ENCODE results near the gene FMNL1. TPM values are rescaled to one million over a fixed set of nuclear protein-coding genes. Genes with fewer than 3 reads are reported as not detected.
"Not testable (repeated sequence)": the region's sequence is repeated elsewhere in the genome, so short reads cannot be mapped to it uniquely, and the experiment has no call there.

FMNL1 gene
- total RNA-seq, 1 donor: 202 TPM

GRCh38 chr17:45238155-45238774 lies 16.6 kb downstream of the FMNL1 start:
- no peak overlapping the region for H3K4me3 ChIP-seq (ENCODE audit: low read length)
- H3K27me3 ChIP-seq (ENCODE audit: insufficient read depth, low read length): no peaks in the 10 kb centered on the region
- H3K4me1 ChIP-seq (ENCODE audit: insufficient read depth, low read length): peaks cover 34% of the 10 kb centered on the region
- H3K9me3 ChIP-seq (ENCODE audit: low read depth, low read length): no peaks in the 10 kb centered on the region

- Histone ChIP-seq H3K27me3 (ENCODE audit: insufficient read depth, low read length) (no peaks in the 10 kb centered on the region), H3K4me1 (ENCODE audit: insufficient read depth, low read length) (peaks cover 23% of the 10 kb centered on the region), H3K9me3 (ENCODE audit: low read depth, low read length) (no peaks in the 10 kb centered on the region), H3K4me3 (ENCODE audit: low read length) (no peak overlapping the region)
Measured at GRCh38 chr17:45240905-45241327, 19.2 kb downstream of the FMNL1 start.

GRCh38 chr17:45241328-45242028 lies 19.8 kb downstream of the FMNL1 start:
- H3K4me3 ChIP-seq (ENCODE audit: low read length): no peak overlapping the region
- H3K4me1 ChIP-seq (ENCODE audit: insufficient read depth, low read length): peaks cover 23% of the 10 kb centered on the region
- H3K9me3 ChIP-seq (ENCODE audit: low read depth, low read length): no peaks in the 10 kb centered on the region
- no peaks in the 10 kb centered on the region for H3K27me3 ChIP-seq (ENCODE audit: insufficient read depth, low read length)

- Histone ChIP-seq H3K4me1 (ENCODE audit: insufficient read depth, low read length) (peaks cover 26% of the 10 kb centered on the region), H3K9me3 (ENCODE audit: low read depth, low read length) (no peaks in the 10 kb centered on the region), H3K27me3 (ENCODE audit: insufficient read depth, low read length) (no peaks in the 10 kb centered on the region), H3K4me3 (ENCODE audit: low read length) (no peak overlapping the region)
Measured at GRCh38 chr17:45242029-45242414, 20.3 kb downstream of the FMNL1 start.

GRCh38 chr17:45243750-45244149 lies 22.1 kb downstream of the FMNL1 start:
- H3K4me1 ChIP-seq (ENCODE audit: insufficient read depth, low read length): peaks cover 40% of the 10 kb centered on the region
- no peak overlapping the region for H3K4me3 ChIP-seq (ENCODE audit: low read length)
- no peaks in the 10 kb centered on the region for H3K9me3 ChIP-seq (ENCODE audit: low read depth, low read length)
- no peaks in the 10 kb centered on the region for H3K27me3 ChIP-seq (ENCODE audit: insufficient read depth, low read length)

GRCh38 chr17:45244725-45245656 lies 23.3 kb downstream of the FMNL1 start:
- Histone ChIP-seq H3K4me1 (ENCODE audit: insufficient read depth, low read length) (peaks cover 45% of the 10 kb centered on the region), H3K4me3 (ENCODE audit: low read length) (no peak overlapping the region)

GRCh38 chr17:45246338-45246737 lies 24.7 kb downstream of the FMNL1 start:
- Histone ChIP-seq H3K4me3 (ENCODE audit: low read length) (no peak overlapping the region), H3K27me3 (ENCODE audit: insufficient read depth, low read length) (no peaks in the 10 kb centered on the region), H3K4me1 (ENCODE audit: insufficient read depth, low read length) (peaks cover 54% of the 10 kb centered on the region), H3K9me3 (ENCODE audit: low read depth, low read length) (no peaks in the 10 kb centered on the region)

More at GRCh38 chr17:45244725-45245656, 23.3 kb downstream of the FMNL1 start:
- no peaks in the 10 kb centered on the region for H3K27me3 ChIP-seq (ENCODE audit: insufficient read depth, low read length)
- no peaks in the 10 kb centered on the region for H3K9me3 ChIP-seq (ENCODE audit: low read depth, low read length)

- H3K4me3 ChIP-seq (ENCODE audit: low read length): peak overlapping the region; percentile 52
- H3K4me1 ChIP-seq (ENCODE audit: insufficient read depth, low read length): peaks cover 54% of the 10 kb centered on the region
- no peaks in the 10 kb centered on the region for H3K27me3 ChIP-seq (ENCODE audit: insufficient read depth, low read length)
- no peaks in the 10 kb centered on the region for H3K9me3 ChIP-seq (ENCODE audit: low read depth, low read length)
Measured at GRCh38 chr17:45246861-45247428, 25.3 kb downstream of the FMNL1 start.

- peaks cover 54% of the 10 kb centered on the region for H3K4me1 ChIP-seq (ENCODE audit: insufficient read depth, low read length)
- no peaks in the 10 kb centered on the region for H3K9me3 ChIP-seq (ENCODE audit: low read depth, low read length)
- no peaks in the 10 kb centered on the region for H3K27me3 ChIP-seq (ENCODE audit: insufficient read depth, low read length)
- H3K4me3 ChIP-seq (ENCODE audit: low read length): peak overlapping the region; percentile 52
Measured at GRCh38 chr17:45247429-45248131, 25.9 kb downstream of the FMNL1 start.

- no peaks in the 10 kb centered on the region for H3K9me3 ChIP-seq (ENCODE audit: low read depth, low read length)
- H3K4me3 ChIP-seq (ENCODE audit: low read length): peak overlapping the region; percentile 52
- peaks cover 54% of the 10 kb centered on the region for H3K4me1 ChIP-seq (ENCODE audit: insufficient read depth, low read length)
- no peaks in the 10 kb centered on the region for H3K27me3 ChIP-seq (ENCODE audit: insufficient read depth, low read length)
Measured at GRCh38 chr17:45248132-45248957, 26.7 kb downstream of the FMNL1 start.

- no peaks in the 10 kb centered on the region for H3K9me3 ChIP-seq (ENCODE audit: low read depth, low read length)
- H3K4me3 ChIP-seq (ENCODE audit: low read length): no peak overlapping the region
- peaks cover 41% of the 10 kb centered on the region for H3K4me1 ChIP-seq (ENCODE audit: insufficient read depth, low read length)
- H3K27me3 ChIP-seq (ENCODE audit: insufficient read depth, low read length): no peaks in the 10 kb centered on the region
Measured at GRCh38 chr17:45251931-45252330, 30.2 kb downstream of the FMNL1 start.

GRCh38 chr17:45253237-45253636 lies 31.6 kb downstream of the FMNL1 start:
- H3K9me3 ChIP-seq (ENCODE audit: low read depth, low read length); H3K27me3 ChIP-seq (ENCODE audit: insufficient read depth, low read length); H3K4me3 ChIP-seq (ENCODE audit: low read length): not testable (repeated sequence)
- H3K4me1 ChIP-seq (ENCODE audit: insufficient read depth, low read length): peaks cover 35% of the 10 kb centered on the region

- Histone ChIP-seq H3K4me3 (ENCODE audit: low read length) (no peak overlapping the region), H3K9me3 (ENCODE audit: low read depth, low read length) (no peaks in the 10 kb centered on the region), H3K27me3 (ENCODE audit: insufficient read depth, low read length) (no peaks in the 10 kb centered on the region), H3K4me1 (ENCODE audit: insufficient read depth, low read length) (peaks cover 29% of the 10 kb centered on the region)
Measured at GRCh38 chr17:45253879-45254278, 32.2 kb downstream of the FMNL1 start.

- Histone ChIP-seq H3K9me3 (ENCODE audit: low read depth, low read length) (no peaks in the 10 kb centered on the region), H3K4me1 (ENCODE audit: insufficient read depth, low read length) (peaks cover 26% of the 10 kb centered on the region), H3K27me3 (ENCODE audit: insufficient read depth, low read length) (no peaks in the 10 kb centered on the region), H3K4me3 (ENCODE audit: low read length) (no peak overlapping the region)
Measured at GRCh38 chr17:45255358-45255757, 33.7 kb downstream of the FMNL1 start.

All from mononuclear cell (primary cell).